Tibial nerve (tissue), 3 donors: ENCODE results near the gene CXADR.

Experiments
- POLR2A ChIP-seq, 2 donors: fragments of 450-650 bp; IDR thresholded peaks; one replicate each; pipeline ENCODE4 v1.6.1; 2017; ENCODE audit warnings: antibody characterized with exemption in 2 of 2, mild to moderate bottlenecking in 2 of 2, moderate library complexity in 2 of 2
- TF ChIP-seq, protein P1 (sequence below), 5 experiments: fragments of 200-600 bp in 3 of 5; fragments of 450-650 bp in 2 of 5; sonication (generic) in 3 of 5; IDR thresholded peaks; one replicate each; pipeline ENCODE4 v1.5.1; 2016 to 2019; ENCODE audit warnings: antibody characterized with exemption in 5 of 5, mild to moderate bottlenecking in 3 of 5, moderate library complexity in 2 of 5

GRCh38 chr21:17550671-17551308 lies 37.9 kb downstream of the CXADR start:
- TF ChIP-seq, protein P1, sequence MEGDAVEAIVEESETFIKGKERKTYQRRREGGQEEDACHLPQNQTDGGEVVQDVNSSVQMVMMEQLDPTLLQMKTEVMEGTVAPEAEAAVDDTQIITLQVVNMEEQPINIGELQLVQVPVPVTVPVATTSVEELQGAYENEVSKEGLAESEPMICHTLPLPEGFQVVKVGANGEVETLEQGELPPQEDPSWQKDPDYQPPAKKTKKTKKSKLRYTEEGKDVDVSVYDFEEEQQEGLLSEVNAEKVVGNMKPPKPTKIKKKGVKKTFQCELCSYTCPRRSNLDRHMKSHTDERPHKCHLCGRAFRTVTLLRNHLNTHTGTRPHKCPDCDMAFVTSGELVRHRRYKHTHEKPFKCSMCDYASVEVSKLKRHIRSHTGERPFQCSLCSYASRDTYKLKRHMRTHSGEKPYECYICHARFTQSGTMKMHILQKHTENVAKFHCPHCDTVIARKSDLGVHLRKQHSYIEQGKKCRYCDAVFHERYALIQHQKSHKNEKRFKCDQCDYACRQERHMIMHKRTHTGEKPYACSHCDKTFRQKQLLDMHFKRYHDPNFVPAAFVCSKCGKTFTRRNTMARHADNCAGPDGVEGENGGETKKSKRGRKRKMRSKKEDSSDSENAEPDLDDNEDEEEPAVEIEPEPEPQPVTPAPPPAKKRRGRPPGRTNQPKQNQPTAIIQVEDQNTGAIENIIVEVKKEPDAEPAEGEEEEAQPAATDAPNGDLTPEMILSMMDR (IDR thresholded peaks at IDR 0.05) = no peak
- TF ChIP-seq POLR2A (IDR thresholded peaks at IDR 0.05) = no peak
